Measurements from ENCODE around the gene SMAD2.
A peak's percentile ranks its signal among the peaks of the same experiment; 100 is the strongest.

Gene SMAD2

GRCh38 chr18:47930931-47931717, 665 bp upstream of the SMAD2 start:
- DNase-seq: peak; percentile 95

GRCh38 chr18:47929681-47930198, 719 bp downstream of the SMAD2 start:
- DNase-seq: peak; percentile 46

DNA sequence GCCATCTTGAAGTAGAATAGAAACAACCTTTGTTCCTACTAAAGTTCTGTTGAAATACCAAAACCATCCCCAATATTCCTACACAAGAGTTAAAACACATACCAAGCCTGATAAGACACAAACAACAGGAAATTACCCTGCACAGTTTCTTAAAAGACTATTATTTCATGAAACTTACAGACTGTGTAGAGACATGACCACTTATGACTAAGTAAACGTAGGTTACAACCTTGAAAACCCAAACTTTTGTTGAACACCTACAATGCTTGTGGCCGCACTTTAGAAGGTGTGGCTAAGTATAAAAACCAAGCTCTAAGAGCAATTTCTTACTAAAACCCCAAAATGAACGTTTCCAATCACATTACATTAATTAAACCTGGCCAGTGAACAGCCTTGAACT, 2.0 kb downstream of the SMAD2 start:
- no peak for DNase-seq

- DNase-seq: no peak
Observed at GRCh38 chr18:47926101-47926850, 4.2 kb downstream of the SMAD2 start.

GRCh38 chr18:47919916-47920315, 10.5 kb downstream of the SMAD2 start:
- no peak for DNase-seq

DNA sequence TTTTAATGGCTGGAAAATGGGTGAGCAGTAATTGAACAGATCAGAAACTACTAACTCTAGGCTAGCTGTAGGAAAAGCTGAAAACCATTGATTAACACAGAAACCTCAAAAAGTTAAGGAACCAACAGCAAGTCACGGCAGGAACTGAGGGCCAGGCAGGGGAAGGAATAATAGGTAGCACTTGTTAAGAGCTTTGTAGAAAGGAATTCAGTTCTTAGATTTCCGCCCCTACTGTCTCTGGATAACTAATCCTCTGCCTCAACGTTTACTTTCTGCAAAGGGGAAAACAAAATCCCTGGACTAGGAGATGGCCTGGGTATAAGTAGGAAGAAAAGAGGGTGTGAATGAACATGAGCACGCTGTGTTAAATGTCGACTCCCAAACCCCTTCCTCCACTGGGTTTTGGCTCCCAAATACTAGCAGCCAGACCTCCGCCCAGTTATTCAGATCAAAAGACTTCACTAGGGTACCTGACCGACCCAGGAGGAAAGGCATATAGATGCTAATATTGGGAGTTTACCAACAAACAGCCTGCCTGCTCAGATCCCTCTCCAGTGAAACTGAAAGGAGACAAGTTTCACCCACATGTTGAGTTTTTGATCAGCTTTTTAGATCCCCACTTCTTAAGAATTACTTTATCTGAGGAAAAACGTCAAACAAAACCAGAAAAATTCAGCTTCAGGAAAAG, 12.4 kb downstream of the SMAD2 start:
- no peak for DNase-seq

GRCh38 chr18:47915930-47916329, 14.5 kb downstream of the SMAD2 start:
- no peak for DNase-seq

DNA sequence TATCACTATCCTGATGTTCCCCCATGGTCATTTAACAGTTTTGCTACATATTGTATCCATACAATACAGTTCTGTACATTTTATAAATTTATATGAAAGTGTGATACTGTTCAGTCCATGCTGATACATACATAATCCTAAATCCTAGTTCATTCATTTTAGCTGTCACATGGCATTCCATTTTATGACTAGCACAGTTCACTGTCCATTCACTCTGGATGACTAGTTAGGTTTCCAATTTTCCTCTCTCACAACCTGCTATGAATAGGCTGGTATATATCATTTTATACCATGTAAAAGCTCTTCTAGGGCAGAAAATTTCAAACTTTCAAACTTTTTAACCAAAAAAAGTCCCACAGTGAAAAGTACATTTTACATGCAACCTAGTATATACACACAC, 15.2 kb downstream of the SMAD2 start:
- DNase-seq: no peak

- no peak for DNase-seq
Observed at GRCh38 chr18:47912794-47913585, 17.5 kb downstream of the SMAD2 start.

DNA sequence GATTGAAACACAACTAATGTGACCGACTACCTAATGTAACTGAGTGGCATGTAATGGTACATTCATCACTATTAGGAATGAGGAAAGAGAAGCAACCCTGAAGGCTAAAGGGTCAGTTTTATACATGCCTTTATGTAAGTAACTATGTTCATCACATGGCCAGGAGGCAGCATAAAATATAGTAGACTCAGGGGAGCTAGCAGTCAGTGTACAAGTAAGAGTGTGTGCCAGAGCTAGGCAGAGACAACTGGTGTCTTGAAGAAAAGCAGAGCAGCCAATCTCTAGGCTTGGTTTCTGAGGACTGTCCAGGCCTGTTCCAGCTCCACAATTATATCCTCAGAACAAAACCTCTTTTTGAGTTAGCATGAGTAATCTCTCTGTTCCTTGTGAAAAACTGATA, 18.1 kb downstream of the SMAD2 start:
- DNase-seq: no peak

DNA sequence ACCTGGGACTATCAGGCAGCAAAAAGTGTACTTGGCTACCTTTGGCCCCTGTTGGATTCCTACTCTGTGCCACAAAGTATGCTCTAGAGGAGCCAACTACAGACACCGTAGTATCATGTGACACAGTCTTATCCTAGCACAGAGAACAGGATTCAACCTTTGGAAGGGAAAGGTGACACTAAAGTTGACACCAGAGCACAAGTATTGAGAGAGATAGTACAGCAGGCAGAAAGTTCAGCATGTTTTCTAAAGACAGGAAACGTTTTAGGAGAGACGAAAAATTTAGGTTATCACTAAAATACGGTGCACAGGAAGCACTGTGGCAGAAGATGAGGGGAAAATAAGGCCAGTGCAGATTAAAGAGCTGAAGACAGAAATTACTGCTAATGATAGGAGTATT, 18.6 kb downstream of the SMAD2 start:
- no peak for DNase-seq

- no peak for DNase-seq
Observed at GRCh38 chr18:47909484-47909883, 21.0 kb downstream of the SMAD2 start.

DNA sequence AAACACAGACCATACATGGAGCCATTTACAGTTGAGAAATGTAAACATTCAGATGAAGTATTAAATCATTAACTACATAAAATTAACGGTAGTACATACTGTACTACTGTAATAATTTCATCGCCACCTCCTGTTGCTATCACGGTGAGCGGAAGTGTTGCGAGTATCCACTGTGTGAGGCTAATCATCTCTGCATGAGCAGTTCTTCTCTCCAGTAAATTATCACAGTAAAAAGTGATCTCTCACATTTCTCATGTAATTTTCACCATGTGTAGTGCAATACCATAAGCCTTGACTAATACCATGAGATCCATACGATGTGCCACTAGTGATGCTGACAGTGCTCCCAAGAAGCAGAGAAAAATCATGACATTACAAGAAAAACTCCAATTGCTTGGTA, 21.9 kb downstream of the SMAD2 start:
- DNase-seq: no peak

- DNase-seq: no peak
Observed at GRCh38 chr18:47906408-47906807, 24.1 kb downstream of the SMAD2 start.

DNA sequence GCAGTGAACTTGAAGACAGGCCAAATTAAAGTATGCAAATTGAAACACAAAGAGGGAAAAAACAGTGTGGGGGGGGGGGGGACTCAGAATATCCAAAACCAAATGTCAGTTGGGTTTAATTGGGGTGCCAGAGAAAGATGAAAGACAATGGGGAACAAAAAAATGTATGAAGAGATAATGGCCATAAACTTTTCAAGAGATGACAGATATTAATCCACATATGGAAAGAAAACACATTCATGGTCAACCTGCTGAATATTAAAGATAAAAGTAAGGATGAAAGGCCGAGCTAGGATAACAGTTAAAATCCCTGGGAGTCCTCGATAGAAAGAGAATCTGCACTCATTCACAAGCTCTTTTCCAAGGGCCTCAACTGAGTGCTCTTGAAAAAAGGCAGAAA, 26.6 kb downstream of the SMAD2 start:
- no peak for DNase-seq

DNA sequence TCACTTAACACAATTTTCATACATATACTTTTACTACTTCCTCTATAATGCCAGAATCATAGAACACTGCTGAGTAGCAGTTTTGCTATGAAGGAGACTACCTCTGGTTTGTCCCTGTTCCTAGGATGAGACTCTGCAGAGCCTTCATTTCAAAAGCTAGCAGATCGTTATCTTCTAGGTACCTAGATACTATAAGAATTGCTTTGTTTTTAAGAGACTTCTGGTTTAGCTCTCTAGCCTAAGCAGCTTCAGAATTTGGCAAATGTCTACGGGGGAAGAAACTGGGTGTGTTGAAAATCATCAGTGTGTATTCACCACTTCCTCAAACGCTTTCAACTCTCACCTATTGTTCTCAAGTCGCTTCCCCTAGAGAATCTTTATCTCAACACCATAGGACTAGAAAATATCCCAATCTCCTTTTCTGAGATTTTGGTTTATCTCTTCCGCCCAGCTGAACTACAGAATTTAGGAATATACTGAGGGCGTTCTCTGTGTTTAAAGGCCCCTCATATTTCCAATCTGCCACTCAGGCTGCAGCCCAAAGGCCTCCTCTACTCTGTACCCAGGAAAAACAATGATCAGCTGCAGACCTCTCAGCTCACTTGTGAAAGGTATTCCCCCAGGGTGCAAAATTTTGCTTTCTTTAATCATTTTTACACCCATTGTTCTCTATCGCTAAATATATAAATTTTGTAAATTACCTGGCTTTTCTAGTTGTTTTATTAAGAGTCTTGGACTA, 28.7 kb downstream of the SMAD2 start:
- DNase-seq: no peak

- peak; percentile 29 for DNase-seq
Observed at GRCh38 chr18:47899107-47899840, 31.2 kb downstream of the SMAD2 start.

DNA sequence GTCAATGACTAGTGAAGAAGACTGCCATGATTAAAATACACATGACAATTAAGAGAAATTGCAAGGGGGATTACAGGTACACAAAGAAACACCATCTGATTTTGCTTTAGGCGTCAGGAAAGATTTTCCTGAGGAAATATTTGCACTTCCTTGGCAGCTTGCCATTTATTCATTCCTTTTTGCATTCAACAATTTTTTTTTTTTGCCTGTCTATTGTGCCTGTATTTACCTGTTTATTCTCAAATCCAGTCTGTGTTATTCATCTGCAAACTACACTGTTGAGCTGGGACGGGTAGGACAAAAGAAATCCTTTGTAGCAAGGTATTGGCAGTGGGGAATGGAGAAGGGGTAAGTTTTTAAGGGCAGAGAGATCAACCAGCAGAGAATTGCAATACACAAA, 31.8 kb downstream of the SMAD2 start:
- peak; percentile 66 for DNase-seq

DNA sequence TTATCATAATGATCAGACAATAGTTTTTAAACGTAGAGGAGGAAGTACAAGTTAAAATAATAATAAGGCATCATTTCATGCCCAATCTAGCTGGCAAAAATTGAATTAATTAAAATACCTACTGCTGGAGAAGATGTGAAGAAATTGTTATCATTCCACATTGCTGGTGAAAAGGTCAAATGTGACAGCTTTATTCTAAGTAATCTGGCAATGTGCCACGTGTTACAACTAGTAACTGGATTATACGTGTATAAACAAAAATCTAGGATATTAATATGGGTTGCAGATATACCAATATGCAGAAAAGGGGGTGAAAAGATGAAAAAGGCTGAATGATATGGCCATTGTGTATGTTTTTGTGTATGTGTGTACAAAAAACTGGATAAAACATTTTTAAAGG, 32.4 kb downstream of the SMAD2 start:
- peak; percentile 12 for DNase-seq

GRCh38 chr18:47895565-47896250, 34.8 kb downstream of the SMAD2 start:
- no peak for DNase-seq

All from NCI-H1105 treated with DMSO at 0.1 percent for 48 hours (cell line).